ENCODE results near the gene CCDC17.
"Not testable (repeated sequence)": the region's sequence is repeated elsewhere in the genome, so short reads cannot be mapped to it uniquely, and the experiment has no call there.

Gene CCDC17

DNA sequence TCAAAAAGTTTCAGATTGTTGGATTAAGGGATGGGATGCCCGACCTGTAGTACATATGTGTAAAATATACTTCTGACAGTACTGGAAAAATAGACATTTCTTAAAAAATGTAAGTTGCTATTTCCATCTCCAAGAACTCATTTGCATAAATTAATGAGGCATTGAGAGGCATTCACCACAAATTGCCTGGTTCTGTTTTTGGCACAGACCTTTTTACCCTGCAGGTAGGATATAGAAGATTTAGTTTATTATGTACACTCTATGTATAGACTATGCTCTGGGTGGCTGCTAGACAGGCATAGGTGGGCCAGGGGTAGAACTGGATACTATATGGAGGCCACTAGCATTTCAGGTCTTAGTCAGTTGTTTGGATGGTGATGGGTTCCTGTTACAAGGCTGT is 8.0 kb downstream of the CCDC17 start:
- no peak overlapping the region for H3K27ac ChIP-seq
- DNase-seq (ENCODE audit: low spot score): no peak
- TF ChIP-seq, protein P1, sequence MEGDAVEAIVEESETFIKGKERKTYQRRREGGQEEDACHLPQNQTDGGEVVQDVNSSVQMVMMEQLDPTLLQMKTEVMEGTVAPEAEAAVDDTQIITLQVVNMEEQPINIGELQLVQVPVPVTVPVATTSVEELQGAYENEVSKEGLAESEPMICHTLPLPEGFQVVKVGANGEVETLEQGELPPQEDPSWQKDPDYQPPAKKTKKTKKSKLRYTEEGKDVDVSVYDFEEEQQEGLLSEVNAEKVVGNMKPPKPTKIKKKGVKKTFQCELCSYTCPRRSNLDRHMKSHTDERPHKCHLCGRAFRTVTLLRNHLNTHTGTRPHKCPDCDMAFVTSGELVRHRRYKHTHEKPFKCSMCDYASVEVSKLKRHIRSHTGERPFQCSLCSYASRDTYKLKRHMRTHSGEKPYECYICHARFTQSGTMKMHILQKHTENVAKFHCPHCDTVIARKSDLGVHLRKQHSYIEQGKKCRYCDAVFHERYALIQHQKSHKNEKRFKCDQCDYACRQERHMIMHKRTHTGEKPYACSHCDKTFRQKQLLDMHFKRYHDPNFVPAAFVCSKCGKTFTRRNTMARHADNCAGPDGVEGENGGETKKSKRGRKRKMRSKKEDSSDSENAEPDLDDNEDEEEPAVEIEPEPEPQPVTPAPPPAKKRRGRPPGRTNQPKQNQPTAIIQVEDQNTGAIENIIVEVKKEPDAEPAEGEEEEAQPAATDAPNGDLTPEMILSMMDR (IDR thresholded peaks at IDR 0.05): no peak
- no peak overlapping the region for H3K4me3 ChIP-seq

DNA sequence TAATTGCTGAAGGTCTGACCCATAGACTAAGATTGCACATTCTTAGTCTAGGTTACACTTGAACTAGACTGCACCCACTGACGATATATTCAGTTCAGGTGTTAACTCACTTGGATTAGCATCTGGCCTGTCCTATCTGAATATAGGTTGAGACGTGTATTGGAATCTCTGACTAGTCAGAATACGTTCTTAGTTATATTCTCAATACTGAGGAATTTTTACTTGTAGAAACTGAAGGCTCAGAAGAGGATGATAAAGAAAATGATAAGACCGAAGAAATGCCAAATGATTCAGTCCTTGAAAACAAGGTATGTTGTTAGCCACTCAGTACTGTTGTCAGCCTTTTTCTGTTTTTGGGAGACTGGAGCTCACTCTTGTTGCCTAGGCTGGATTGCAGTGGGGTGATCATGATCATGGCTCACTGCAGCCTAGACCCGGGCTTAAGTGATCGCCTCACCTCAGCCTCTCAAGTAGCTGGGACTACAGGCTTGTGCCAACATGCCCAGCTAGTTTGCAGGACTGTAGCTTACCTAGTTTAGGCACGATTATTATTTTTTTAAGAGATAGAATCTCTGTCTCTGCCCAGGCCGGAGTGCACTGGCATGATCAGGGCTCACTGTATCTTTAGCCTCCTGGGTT is 10.8 kb downstream of the CCDC17 start:
- no peak overlapping the region for H3K27ac ChIP-seq
- no peak for DNase-seq (ENCODE audit: low spot score)
- TF ChIP-seq, protein P1 (IDR thresholded peaks at IDR 0.05): no peak
- no peak overlapping the region for H3K4me3 ChIP-seq

DNA sequence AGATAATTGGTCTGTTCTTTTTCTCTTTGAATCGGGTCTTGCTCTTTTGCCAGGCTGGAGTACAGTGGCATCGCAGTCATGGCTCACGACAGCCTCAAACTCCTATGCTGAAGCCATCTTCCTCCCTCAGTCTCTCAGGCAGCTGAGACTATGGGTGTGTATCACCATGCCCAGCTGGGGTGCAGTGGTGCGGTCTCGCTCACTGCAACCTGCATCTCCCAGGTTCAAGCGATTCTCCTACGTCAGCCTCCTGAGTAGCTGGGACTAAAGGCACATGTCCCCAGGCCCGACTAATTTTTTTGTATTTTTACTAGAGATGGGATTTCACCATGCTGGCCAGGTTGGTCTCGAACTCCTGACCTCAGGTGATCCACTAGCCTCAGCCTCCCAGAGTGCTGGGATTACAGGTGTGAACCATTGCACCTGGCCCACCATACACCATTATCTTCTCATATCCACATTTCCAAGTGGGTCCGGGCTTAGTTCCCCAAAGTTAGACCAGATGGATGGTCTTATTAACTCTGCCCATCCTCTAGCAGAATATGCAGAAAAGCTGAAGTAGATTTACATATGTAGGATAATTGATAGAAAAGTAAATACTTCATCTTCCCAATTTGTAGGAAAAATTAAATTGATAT is 13.1 kb downstream of the CCDC17 start:
- Histone ChIP-seq H3K27ac (no peak overlapping the region), H3K4me3 (no peak overlapping the region)
- DNase-seq (ENCODE audit: low spot score): no peak
- TF ChIP-seq, protein P1 (IDR thresholded peaks at IDR 0.05): no peak

DNA sequence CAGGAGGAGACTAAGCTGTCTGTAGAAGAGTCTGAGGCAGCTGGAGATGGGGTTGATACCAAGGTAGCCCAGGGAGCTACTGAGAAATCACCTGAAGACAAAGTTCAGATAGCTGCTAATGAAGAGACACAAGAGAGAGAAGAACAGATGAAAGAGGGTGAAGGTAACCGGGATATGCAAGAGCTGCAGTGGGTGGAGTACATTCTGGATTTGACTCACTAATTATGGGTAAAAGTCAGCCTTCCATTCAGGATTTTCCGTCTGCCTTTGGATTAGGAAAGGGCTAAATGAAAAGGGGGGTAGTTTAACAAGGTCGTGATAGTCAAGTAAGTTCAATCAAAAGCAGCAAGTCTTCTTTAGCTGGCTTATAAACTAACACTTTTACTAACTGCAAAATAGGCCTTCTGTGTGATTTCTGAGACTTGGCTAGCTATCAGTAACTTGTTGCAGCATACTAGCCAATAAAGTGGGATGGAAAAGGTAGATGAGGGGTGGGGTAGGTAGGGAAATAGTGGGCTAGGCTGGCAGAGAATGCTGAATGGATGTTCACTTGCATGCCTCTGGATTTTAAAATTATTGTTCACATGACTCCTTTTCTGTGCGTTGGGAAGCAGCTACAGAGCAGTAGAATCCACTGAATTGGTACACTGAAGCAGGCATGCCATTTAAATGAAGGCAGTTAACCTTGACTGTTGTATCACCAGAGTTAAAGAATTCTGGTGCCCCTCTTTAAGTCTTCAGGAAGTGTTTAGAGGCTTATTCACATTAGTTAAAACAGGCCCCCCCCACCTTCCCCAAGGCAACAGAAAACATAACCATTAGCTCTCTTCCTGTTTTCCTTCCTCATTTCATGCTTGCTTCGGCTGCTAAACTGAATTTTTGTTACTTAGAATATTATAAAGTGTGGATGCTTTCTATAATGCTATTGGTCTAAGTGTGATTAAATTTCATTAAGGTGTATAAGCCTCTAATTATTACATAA is 15.4 kb downstream of the CCDC17 start:
- TF ChIP-seq, protein P1 (IDR thresholded peaks at IDR 0.05): no peak
- Histone ChIP-seq H3K4me3 (peak overlapping the region; percentile 1), H3K27ac (peak overlapping the region in 1 of 2 donors; percentile 53)
- DNase-seq (ENCODE audit: low spot score): no peak

DNA sequence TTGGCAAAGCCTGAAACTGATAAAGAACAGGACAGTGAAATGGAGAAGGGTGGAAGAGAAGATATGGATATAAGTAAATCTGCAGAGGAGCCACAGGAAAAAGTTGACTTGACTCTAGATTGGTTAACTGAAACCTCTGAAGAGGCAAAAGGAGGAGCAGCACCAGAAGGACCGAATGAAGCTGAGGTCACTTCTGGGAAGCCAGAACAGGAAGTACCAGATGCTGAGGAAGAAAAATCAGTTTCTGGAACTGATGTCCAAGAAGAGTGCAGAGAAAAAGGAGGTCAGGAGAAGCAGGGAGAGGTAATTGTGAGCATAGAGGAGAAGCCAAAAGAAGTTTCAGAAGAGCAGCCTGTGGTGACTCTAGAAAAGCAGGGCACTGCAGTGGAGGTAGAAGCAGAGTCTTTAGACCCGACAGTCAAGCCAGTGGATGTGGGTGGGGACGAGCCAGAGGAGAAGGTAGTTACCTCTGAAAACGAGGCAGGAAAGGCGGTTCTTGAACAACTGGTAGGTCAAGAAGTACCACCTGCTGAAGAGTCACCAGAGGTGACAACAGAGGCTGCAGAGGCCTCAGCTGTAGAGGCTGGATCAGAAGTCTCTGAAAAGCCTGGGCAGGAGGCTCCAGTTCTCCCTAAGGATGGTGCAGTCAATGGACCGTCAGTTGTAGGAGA is 16.3 kb downstream of the CCDC17 start:
- H3K27ac ChIP-seq: peak overlapping the region in 1 of 2 donors; percentile 53
- TF ChIP-seq, protein P1 (IDR thresholded peaks at IDR 0.05): no peak

DNA sequence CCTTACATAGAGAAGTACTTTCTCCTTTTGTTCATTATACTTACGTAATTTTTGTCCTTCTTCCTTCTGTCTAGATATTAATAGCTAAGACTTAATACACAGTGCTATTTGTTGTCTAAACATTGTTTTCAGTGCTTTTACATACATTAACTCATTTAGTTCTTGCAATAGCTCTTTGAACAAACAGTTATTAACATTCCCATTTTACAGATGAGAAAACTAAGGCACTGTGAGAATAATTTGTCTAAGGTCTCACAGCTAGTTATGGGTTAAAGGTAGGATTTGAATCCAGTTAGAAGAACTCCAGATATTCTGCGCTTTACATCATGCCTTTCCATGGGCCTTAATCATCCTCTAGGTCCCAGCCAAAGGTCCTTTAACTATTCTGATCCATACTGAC is 19.6 kb downstream of the CCDC17 start:
- TF ChIP-seq, protein P1 (IDR thresholded peaks at IDR 0.05): no peak
- Histone ChIP-seq H3K27ac (no peak overlapping the region), H3K4me3 (no peak overlapping the region)
- DNase-seq (ENCODE audit: low spot score): no peak

More for the DNA sequence above, 16.3 kb downstream of the CCDC17 start:
- no peak for DNase-seq (ENCODE audit: low spot score)
- no peak overlapping the region for H3K4me3 ChIP-seq

DNA sequence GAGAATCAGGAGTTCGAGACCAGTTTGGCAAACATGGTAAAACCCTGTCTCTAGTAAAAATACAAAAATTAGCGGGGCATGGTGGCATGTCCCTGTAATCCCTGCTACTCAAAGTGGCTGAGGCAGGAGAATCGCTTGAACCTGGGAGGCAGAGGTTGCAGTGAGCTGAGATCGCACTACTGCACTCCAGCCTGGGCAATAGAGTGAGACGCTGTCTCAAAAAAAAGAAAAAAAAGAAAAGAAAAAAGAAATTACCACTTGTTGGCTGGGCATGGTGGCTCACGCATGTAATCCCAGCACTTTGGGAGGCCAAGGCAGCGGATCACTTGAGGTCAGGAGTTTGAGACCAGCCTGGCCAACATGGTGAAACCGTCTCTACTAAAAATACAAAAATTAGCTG is 27.1 kb downstream of the CCDC17 start:
- DNase-seq (ENCODE audit: low spot score); H3K4me3 ChIP-seq; H3K27ac ChIP-seq: not testable (repeated sequence)
